H1 (cell line): Measurements from ENCODE around the gene NUDT1. TPM values are rescaled to one million over a fixed set of nuclear protein-coding genes. Genes with fewer than 3 reads are reported as not detected.

ENCODE experiments used
- CTCF ChIA-PET: fragments of 300-600 bp; sonication (Branson Sonifier 250); formaldehyde crosslinking; loops from one replicate; lab custom pipeline; 2021; ENCODE audit not compliant: partially characterized antibody; lab: Charles Lee
- POLR2A ChIA-PET: fragments of 300-600 bp; sonication (Branson Sonifier 250); formaldehyde crosslinking; loops from one replicate; lab custom pipeline; 2021; ENCODE audit warnings: inconsistent platforms; ENCODE audit not compliant: partially characterized antibody; lab: Charles Lee
- DNase-seq, 2 experiments: peaks; one replicate each; pipeline versions ENCODE4 v3.0.0 to v3.0.0-alpha.2; 2010 to 2022; ENCODE audit warnings: low spot score in 2 of 2, low read depth in 1 of 2, mixed read lengths in 1 of 2
- FAIRE-seq: peaks from 2 replicates; lab custom pipeline; 2011; peaks lifted over from hg19 to GRCh38; lab: Jason Lieb, UNC
- H2AFZ ChIP-seq: 2 replicates; pipeline ENCODE4 v1.8.1; 2012; ENCODE audit warnings: low read length, inconsistent platforms
- H2AK5ac ChIP-seq: 2 replicates; pipeline ENCODE4 v1.6.1; 2013; ENCODE audit warnings: low read depth, low read length
- H2BK120ac ChIP-seq: replicated peaks from 2 replicates; pipeline ENCODE3; 2013; ENCODE audit warnings: low read depth, low read length, inconsistent platforms
- H2BK12ac ChIP-seq: 2 replicates; pipeline ENCODE4 v1.6.1; 2013; ENCODE audit warnings: low read depth, low read length
- H2BK15ac ChIP-seq: 2 replicates; pipeline ENCODE4 v1.6.1; 2013; ENCODE audit warnings: low read length
- H2BK20ac ChIP-seq: 2 replicates; pipeline ENCODE4 v1.6.1; 2013; ENCODE audit warnings: low read length
- H2BK5ac ChIP-seq: 2 replicates; pipeline ENCODE4 v1.6.1; 2013; ENCODE audit warnings: low read depth, low read length
- H3K14ac ChIP-seq: 2 replicates; pipeline ENCODE4 v1.6.1; 2013; ENCODE audit warnings: inconsistent platforms; ENCODE audit not compliant: insufficient read length
- H3K18ac ChIP-seq: 2 replicates; pipeline ENCODE4 v1.6.1; 2013; ENCODE audit warnings: low read length; ENCODE audit errors: extremely low read depth
- H3K23ac ChIP-seq: 2 replicates; pipeline ENCODE4 v1.6.1; 2013; ENCODE audit warnings: inconsistent platforms; ENCODE audit not compliant: insufficient read length
- H3K23me2 ChIP-seq: 2 replicates; pipeline ENCODE4 v1.6.1; 2013; ENCODE audit warnings: low read depth, low read length
- H3K27ac ChIP-seq: 2 replicates; pipeline ENCODE4 v1.6.1; 2011; ENCODE audit warnings: low read depth, low read length, inconsistent platforms
- H3K27me3 ChIP-seq, 4 experiments: replicated peaks in 1 of 4; 1 replicate in 1 of 4; 2 replicates in 3 of 4; pipeline versions ENCODE4 v1.6.1 to v1.8.1; 2011 to 2013; ENCODE audit warnings: low read length in 3 of 4, mild to moderate bottlenecking in 3 of 4, inconsistent platforms in 2 of 4, mixed read lengths in 2 of 4, moderate library complexity in 1 of 4; ENCODE audit not compliant: control insufficient read depth in 3 of 4, insufficient read depth in 3 of 4; ENCODE audit errors: extremely low read depth in 1 of 4
- H3K36me3 ChIP-seq, 4 experiments: 2 replicates each; pipeline versions ENCODE4 v1.6.1 to v1.8.1; 2011 to 2013; ENCODE audit warnings: mild to moderate bottlenecking in 4 of 4, low read length in 3 of 4, moderate library complexity in 2 of 4, control low read depth in 1 of 4, inconsistent platforms in 1 of 4; ENCODE audit not compliant: insufficient read depth in 4 of 4, control insufficient read depth in 2 of 4
- H3K4ac ChIP-seq: replicated peaks from 2 replicates; pipeline ENCODE3; 2013; ENCODE audit warnings: low read length, low read depth, mixed read lengths, inconsistent platforms; ENCODE audit not compliant: insufficient read length
- H3K4me1 ChIP-seq, 4 experiments: replicated peaks in 1 of 4; 1 replicate in 1 of 4; 2 replicates in 3 of 4; pipeline versions ENCODE4 v1.6.1 to v1.8.1; 2011 to 2013; ENCODE audit warnings: low read length in 3 of 4, inconsistent platforms in 2 of 4, mixed read lengths in 1 of 4; ENCODE audit not compliant: insufficient read depth in 4 of 4, control insufficient read depth in 3 of 4
- H3K4me2 ChIP-seq, 2 experiments: 2 replicates each; pipeline versions ENCODE4 v1.6.1 to v1.8.1; 2011 to 2013; ENCODE audit warnings: low read depth in 2 of 2, low read length in 2 of 2, control low read depth in 1 of 2, inconsistent platforms in 1 of 2, mild to moderate bottlenecking in 1 of 2; ENCODE audit not compliant: insufficient read depth in 1 of 2
- H3K4me3 ChIP-seq, 4 experiments: fragments of 200-600, 300-600 bp in 1 of 4; sonication (generic), shearing (Covaris generic), sonication (Bioruptor Twin) in 1 of 4; 2 replicates each; pipeline versions ENCODE4 v1.5.1 to v1.8.1; 2011 to 2016; ENCODE audit warnings: low read length in 4 of 4, low read depth in 3 of 4, control low read depth in 2 of 4, inconsistent platforms in 2 of 4, mild to moderate bottlenecking in 2 of 4, mixed read lengths in 1 of 4, moderate library complexity in 1 of 4; ENCODE audit not compliant: insufficient read depth in 2 of 4; ENCODE audit errors: extremely low read depth in 1 of 4
- H3K56ac ChIP-seq: replicated peaks from 2 replicates; pipeline ENCODE3; 2013; ENCODE audit warnings: low read depth, mild to moderate bottlenecking, mixed read lengths, low read length, inconsistent platforms; ENCODE audit not compliant: insufficient read length
- H3K79me1 ChIP-seq: 2 replicates; pipeline ENCODE4 v1.6.1; 2013; ENCODE audit warnings: low read depth, low read length, control low read depth
- H3K79me2 ChIP-seq, 2 experiments: 2 replicates each; pipeline versions ENCODE4 v1.6.1 to v1.8.1; 2012 to 2013; ENCODE audit warnings: low read length in 2 of 2, mild to moderate bottlenecking in 2 of 2, inconsistent platforms in 1 of 2; ENCODE audit not compliant: insufficient read depth in 2 of 2, control insufficient read depth in 1 of 2
- H3K9ac ChIP-seq, 4 experiments: replicated peaks in 1 of 4; 1 replicate in 1 of 4; 2 replicates in 3 of 4; pipeline versions ENCODE4 v1.6.1 to v1.8.1; 2011 to 2013; ENCODE audit warnings: low read depth in 3 of 4, low read length in 3 of 4, control low read depth in 2 of 4, mild to moderate bottlenecking in 2 of 4, moderate library complexity in 2 of 4, inconsistent platforms in 1 of 4; ENCODE audit errors: extremely low read depth in 1 of 4
- H3K9me3 ChIP-seq, 2 experiments: 2 replicates each; pipeline versions ENCODE4 v1.6.1 to v1.8.1; 2012 to 2013; ENCODE audit warnings: mild to moderate bottlenecking in 2 of 2, moderate library complexity in 2 of 2, control low read depth in 1 of 2, inconsistent platforms in 1 of 2, low read depth in 1 of 2, low read length in 1 of 2, mixed read lengths in 1 of 2; ENCODE audit not compliant: insufficient read depth in 2 of 2
- H4K20me1 ChIP-seq, 2 experiments: replicated peaks in 1 of 2; 2 replicates each; pipeline versions ENCODE3 to v1.8.1; 2011 to 2013; ENCODE audit warnings: inconsistent platforms in 2 of 2, low read length in 2 of 2, mild to moderate bottlenecking in 1 of 2; ENCODE audit not compliant: insufficient read depth in 2 of 2, control insufficient read depth in 1 of 2
- H4K5ac ChIP-seq: 2 replicates; pipeline ENCODE4 v1.6.1; 2013; ENCODE audit warnings: low read length, low read depth, mixed read lengths, inconsistent platforms; ENCODE audit not compliant: insufficient read length
- H4K8ac ChIP-seq: 2 replicates; pipeline ENCODE4 v1.8.0; 2013; ENCODE audit warnings: mild to moderate bottlenecking, moderate library complexity, low read length, inconsistent platforms; ENCODE audit not compliant: insufficient read depth; ENCODE audit errors: extremely low read depth
- H4K91ac ChIP-seq: replicated peaks from 2 replicates; pipeline ENCODE3; 2013; ENCODE audit warnings: low read length, mixed read lengths, inconsistent platforms; ENCODE audit not compliant: insufficient read length
- BRCA1 ChIP-seq: IDR thresholded peaks from 2 replicates; pipeline ENCODE4 v1.6.1; 2012; ENCODE audit warnings: low read depth, low read length, improper control_type of control experiment
- CBX8 ChIP-seq: fragments of 300-800, 300-1000 bp; sonication (generic); IDR thresholded peaks from 2 replicates; pipeline ENCODE4 v1.7.1; 2016; ENCODE audit warnings: low read depth, low read length, borderline replicate concordance
- SRF ChIP-seq: IDR thresholded peaks from 2 replicates; pipeline ENCODE4 v1.6.1; 2011; ENCODE audit warnings: mild to moderate bottlenecking, low read depth, low read length, moderate library complexity
- TAF7 ChIP-seq: optimal IDR thresholded peaks from 2 replicates; pipeline ENCODE3; 2011; ENCODE audit warnings: low read depth, mild to moderate bottlenecking, inconsistent platforms, low read length, moderate library complexity, borderline replicate concordance
- TBP ChIP-seq: IDR thresholded peaks from 2 replicates; pipeline ENCODE4 v1.6.1; 2011; ENCODE audit warnings: low read depth, low read length, improper control_type of control experiment
- WGBS, 2 experiments: shearing (Covaris generic) in 1 of 2; methylation state at CpG; one replicate each; pipeline versions ENCODE4 v1.1.6 to v1.1.7; 2013 to 2015; ENCODE audit warnings: low lambda C conversion rate in 2 of 2, mixed read lengths in 2 of 2, inconsistent platforms in 1 of 2, low coverage in 1 of 2, missing lambda C conversion rate in 1 of 2; ENCODE audit not compliant: insufficient replicate concordance in 2 of 2, insufficient coverage in 1 of 2, insufficient read length in 1 of 2; ENCODE audit errors: extremely low coverage in 1 of 2, missing lambda C conversion rate in 1 of 2; 5-methylcytosine and 5-hydroxymethylcytosine counted together
- polyA plus RNA-seq, 7 experiments: library from polyadenylated mRNA; depleted of rRNA in 3 of 7; stranded (reverse) in 5 of 7; unstranded in 2 of 7; fragments of >200 nt in 5 of 7; fragments of 200-250 nt in 2 of 7; gene quantifications; 1 replicate in 5 of 7; 2 replicates in 1 of 7; 4 replicates in 1 of 7; pipeline versions ENCODE4 v1.2.1 to v1.2.3, GENCODE V29; 2011 to 2013; ENCODE audit warnings: missing spikeins in 2 of 7, mixed read lengths in 2 of 7
- total RNA-seq: library from RNA; stranded (reverse); fragmentation: NEBNext Ultra II Directional; extraction: Animal tissue kit (Norgen Biotek cat#: 25700); gene quantifications from 2 replicates; pipeline ENCODE4 v1.2.1, GENCODE V29; 2021
- TF ChIP-seq, protein P1 (sequence below): IDR thresholded peaks from 2 replicates; pipeline ENCODE4 v1.6.1; 2011; ENCODE audit warnings: low read length, improper control_type of control experiment

The NUDT1 gene
- total and polyA plus RNA-seq, 2 of the 8 experiments (the other 6 are each of a cell fraction or from before 2014, with no cell fraction given) = 76.1 to 89.5 TPM

DNA sequence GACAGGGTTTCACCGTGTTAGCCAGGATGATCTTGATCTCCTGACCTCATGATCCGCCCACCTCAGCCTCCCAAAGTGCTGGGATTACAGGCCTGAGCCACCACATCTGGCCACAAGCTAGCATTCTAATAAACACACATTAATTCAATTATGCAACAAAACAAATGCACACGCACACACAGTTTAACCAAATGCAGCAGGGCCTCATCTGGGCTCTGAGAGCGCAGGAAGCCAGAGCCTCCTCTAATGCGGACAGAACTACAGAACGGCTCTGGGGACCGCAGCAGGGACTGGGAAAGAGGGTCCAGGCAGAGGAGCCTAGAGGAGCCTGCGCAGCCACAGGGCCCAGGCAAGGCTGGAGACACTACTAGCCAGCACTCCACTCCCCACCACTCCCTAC lies 13.1 kb upstream of the NUDT1 start:
- no peaks in the 10 kb centered on the region for H3K9me3 ChIP-seq
- no peak overlapping the region for H3K4ac ChIP-seq
- peaks cover 8 to 55% of the 10 kb centered on the region in 2 experiments for H3K79me2 ChIP-seq
- H2AFZ ChIP-seq = no peak overlapping the region
- FAIRE-seq (no peak), DNase-seq (no peak)
- H3K23ac ChIP-seq = no peak overlapping the region
- CTCF ChIA-PET = interaction anchor here (0.7 to 1.5 kb wide), 3 partner anchors 31 to 119 kb away, joined by 3 read pairs; no protein-coding TSS in a partner anchor
- H3K36me3 ChIP-seq = peaks cover 4 to 25% (median 17%) of the 10 kb centered on the region in 4 experiments; a peak in 4 of 8 replicates
- no peak overlapping the region for H3K4me2 ChIP-seq
- no peak overlapping the region for H3K14ac ChIP-seq
- H2BK20ac ChIP-seq = no peak overlapping the region
- no peak overlapping the region for H4K5ac ChIP-seq
- H3K79me1 ChIP-seq = peaks cover 17% of the 10 kb centered on the region
- no peak overlapping the region for H2AK5ac ChIP-seq
- H3K23me2 ChIP-seq = peaks cover 8% of the 10 kb centered on the region; the same call in 1 of the 2 replicates
- 94% methylated on average over 8 of the region's 8 CpGs; no CpG with 5 or more reads in 1 of the 2 experiments for WGBS, 2 experiments
- H2BK12ac ChIP-seq = no peak overlapping the region
- H3K4me1 ChIP-seq = peaks cover 0 to 2% (median 0%) of the 10 kb centered on the region in 4 experiments; a peak in 2 of 7 replicates
- H3K4me3 ChIP-seq = no peak overlapping the region
- H3K18ac ChIP-seq = no peak overlapping the region
- H3K56ac ChIP-seq = no peak overlapping the region
- H4K20me1 ChIP-seq = peaks cover 6 to 15% of the 10 kb centered on the region in 2 experiments
- no peaks in the 10 kb centered on the region for H3K27me3 ChIP-seq
- no peak overlapping the region for H3K27ac ChIP-seq
- H2BK15ac ChIP-seq = no peak overlapping the region
- no peak overlapping the region for H4K8ac ChIP-seq
- H4K91ac ChIP-seq = no peak overlapping the region
- no peak overlapping the region for H3K9ac ChIP-seq
- no peak overlapping the region for H2BK120ac ChIP-seq
- POLR2A ChIA-PET = no interaction called here
- no peak overlapping the region for H2BK5ac ChIP-seq
- TF ChIP-seq CBX8 (no peak), TBP (no peak), SRF (no peak), BRCA1 (no peak), TAF7 (no peak)
- TF ChIP-seq, protein P1, sequence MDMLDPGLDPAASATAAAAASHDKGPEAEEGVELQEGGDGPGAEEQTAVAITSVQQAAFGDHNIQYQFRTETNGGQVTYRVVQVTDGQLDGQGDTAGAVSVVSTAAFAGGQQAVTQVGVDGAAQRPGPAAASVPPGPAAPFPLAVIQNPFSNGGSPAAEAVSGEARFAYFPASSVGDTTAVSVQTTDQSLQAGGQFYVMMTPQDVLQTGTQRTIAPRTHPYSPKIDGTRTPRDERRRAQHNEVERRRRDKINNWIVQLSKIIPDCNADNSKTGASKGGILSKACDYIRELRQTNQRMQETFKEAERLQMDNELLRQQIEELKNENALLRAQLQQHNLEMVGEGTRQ = no peak
